SU-DHL-6 (cell line): Measurements from ENCODE around the gene TUBA4A.

Experiments used
- H2AFZ ChIP-seq: fragments of 200-600 bp; sonication (generic); 2 replicates; pipeline ENCODE4 v1.6.1; 2014; ENCODE audit warnings: low read depth, mild to moderate bottlenecking, moderate library complexity, mixed read lengths, antibody characterized with exemption, low read length; ENCODE audit not compliant: severe bottlenecking
- H3F3A ChIP-seq: fragments of 200-600 bp; shearing (Covaris generic); 2 replicates; pipeline ENCODE4 v1.6.0; 2016; ENCODE audit warnings: antibody characterized with exemption, mild to moderate bottlenecking; ENCODE audit not compliant: insufficient read depth
- H3K27ac ChIP-seq: fragments of 200-600 bp; sonication (generic); 2 replicates; pipeline ENCODE4 v1.5.1; 2016; ENCODE audit warnings: low read depth, mild to moderate bottlenecking, low read length, moderate library complexity, mixed read lengths
- H3K27me3 ChIP-seq: fragments of 200-600 bp; sonication (generic), shearing (Covaris generic); 2 replicates; pipeline ENCODE4 v1.6.0; 2014; ENCODE audit warnings: mild to moderate bottlenecking, low read length
- H3K36me3 ChIP-seq: fragments of 200-600 bp; sonication (generic); 2 replicates; pipeline ENCODE4 v1.6.1; 2014; ENCODE audit warnings: mild to moderate bottlenecking, low read length, mixed read lengths
- H3K4me2 ChIP-seq: fragments of 300-600, 200-600 bp; shearing (Covaris generic), sonication (generic); 2 replicates; pipeline ENCODE4 v1.6.0; 2014; ENCODE audit warnings: low read length, low read depth, mild to moderate bottlenecking; ENCODE audit not compliant: poor library complexity, severe bottlenecking
- H3K4me3 ChIP-seq: fragments of 200-600 bp; sonication (generic); 2 replicates; pipeline ENCODE4 v1.5.1; 2014; ENCODE audit warnings: antibody characterized with exemption, low read length, mild to moderate bottlenecking, mixed read lengths; ENCODE audit not compliant: insufficient read depth, poor library complexity, severe bottlenecking
- H3K79me2 ChIP-seq: fragments of 200-600 bp; sonication (generic); 2 replicates; pipeline ENCODE4 v1.6.1; 2014; ENCODE audit warnings: mild to moderate bottlenecking, low read length, moderate library complexity; ENCODE audit not compliant: insufficient read depth
- H3K9ac ChIP-seq: fragments of 200-600 bp; sonication (generic); 2 replicates; pipeline ENCODE4 v1.7.0; 2014; ENCODE audit warnings: mild to moderate bottlenecking, low read length
- H3K9me2 ChIP-seq: fragments of 200-600 bp; sonication (generic); replicated peaks from 2 replicates; pipeline ENCODE4 v1.6.1; 2014; ENCODE audit warnings: low read length; ENCODE audit not compliant: insufficient read depth
- H3K9me3 ChIP-seq: fragments of 200-600 bp; sonication (generic); 2 replicates; pipeline ENCODE4 v1.6.1; 2014; ENCODE audit warnings: low read length, mixed read lengths; ENCODE audit not compliant: insufficient read depth
- H4K20me1 ChIP-seq: fragments of 200-600 bp; sonication (generic); 2 replicates; pipeline ENCODE4 v1.6.1; 2014; ENCODE audit warnings: low read depth, mild to moderate bottlenecking, antibody characterized with exemption, low read length, moderate library complexity, mixed read lengths
- CTCF ChIP-seq: fragments of 200-600 bp; sonication (generic); IDR thresholded peaks from one replicate; pipeline ENCODE4 v1.5.1; 2017; ENCODE audit warnings: antibody characterized with exemption, mild to moderate bottlenecking, low read length, moderate library complexity; ENCODE audit not compliant: insufficient read depth, poor library complexity, severe bottlenecking
- EZH2phosphoT487 ChIP-seq: fragments of 200-600 bp; sonication (generic), shearing (Covaris generic); conservative IDR thresholded peaks from 2 replicates; pipeline ENCODE4 v1.6.1; 2018; ENCODE audit warnings: mild to moderate bottlenecking, antibody characterized with exemption, low read length, moderate library complexity, mixed read lengths

TUBA4A gene

GRCh38 chr2:219251656-219252055 is 2.1 kb downstream of the TUBA4A start:
- H4K20me1 ChIP-seq = no peaks in the 10 kb centered on the region
- no peaks in the 10 kb centered on the region for H3K36me3 ChIP-seq
- no peak overlapping the region for H3K27ac ChIP-seq
- H3F3A ChIP-seq = peaks cover 8% of the 10 kb centered on the region
- no peaks in the 10 kb centered on the region for H3K27me3 ChIP-seq
- H3K9me2 ChIP-seq = no peaks in the 10 kb centered on the region
- TF ChIP-seq EZH2phosphoT487 = no peak
- TF ChIP-seq CTCF = no peak
- no peak overlapping the region for H3K9ac ChIP-seq
- no peak overlapping the region for H2AFZ ChIP-seq
- no peak overlapping the region for H3K4me3 ChIP-seq
- H3K4me2 ChIP-seq = peak overlapping the region; percentile 70
- H3K79me2 ChIP-seq = peaks cover 20% of the 10 kb centered on the region; the same call in 1 of the 2 replicates
- no peaks in the 10 kb centered on the region for H3K9me3 ChIP-seq

GRCh38 chr2:219250049-219250781 is 3.5 kb downstream of the TUBA4A start:
- Histone ChIP-seq H3K36me3 (no peaks in the 10 kb centered on the region), H3K9ac (peak overlapping the region; percentile 29; the same call in 1 of the 2 replicates), H3K4me2 (peak overlapping the region; percentile 39), H3K27me3 (no peaks in the 10 kb centered on the region), H3K9me2 (no peaks in the 10 kb centered on the region), H3K9me3 (no peaks in the 10 kb centered on the region), H4K20me1 (no peaks in the 10 kb centered on the region), H3K27ac (peak overlapping the region; percentile 66), H3F3A (peaks cover 8% of the 10 kb centered on the region), H3K4me3 (no peak overlapping the region), H2AFZ (no peak overlapping the region), H3K79me2 (peaks cover 20% of the 10 kb centered on the region; the same call in 1 of the 2 replicates)
- TF ChIP-seq CTCF = no peak
- no peak for TF ChIP-seq EZH2phosphoT487

GRCh38 chr2:219249203-219249980 is 4.3 kb downstream of the TUBA4A start:
- Histone ChIP-seq H2AFZ (no peak overlapping the region), H3K27ac (peak overlapping the region; percentile 66), H3K9me3 (no peaks in the 10 kb centered on the region), H3K9ac (peak overlapping the region; percentile 29; the same call in 1 of the 2 replicates), H3K79me2 (peaks cover 20% of the 10 kb centered on the region; the same call in 1 of the 2 replicates), H4K20me1 (no peaks in the 10 kb centered on the region), H3K9me2 (no peaks in the 10 kb centered on the region), H3K36me3 (no peaks in the 10 kb centered on the region), H3K4me2 (peak overlapping the region; percentile 39), H3F3A (peaks cover 4% of the 10 kb centered on the region), H3K27me3 (no peaks in the 10 kb centered on the region), H3K4me3 (no peak overlapping the region)
- no peak for TF ChIP-seq EZH2phosphoT487
- TF ChIP-seq CTCF = no peak
